GM19238 (cell line): ENCODE results near the gene LAMTOR4.
A peak's percentile ranks its signal among the peaks of the same experiment; 100 is the strongest.
"Not testable (repeated sequence)": the region's sequence is repeated elsewhere in the genome, so short reads cannot be mapped to it uniquely, and the experiment has no call there.

Experiments used
- DNase-seq: peaks from one replicate; pipeline ENCODE4 v3.0.0; 2011; ENCODE audit warnings: low spot score; ENCODE audit not compliant: insufficient read length

The LAMTOR4 gene

GRCh38 chr7:100122568-100122967, 26.1 kb upstream of the LAMTOR4 start:
- DNase-seq = no peak

- no peak for DNase-seq
These were observed 24.2 kb upstream of the LAMTOR4 start for GRCh38 chr7:100124301-100125230.

- DNase-seq = no peak
These were observed 22.3 kb upstream of the LAMTOR4 start for GRCh38 chr7:100126239-100126930.

DNA sequence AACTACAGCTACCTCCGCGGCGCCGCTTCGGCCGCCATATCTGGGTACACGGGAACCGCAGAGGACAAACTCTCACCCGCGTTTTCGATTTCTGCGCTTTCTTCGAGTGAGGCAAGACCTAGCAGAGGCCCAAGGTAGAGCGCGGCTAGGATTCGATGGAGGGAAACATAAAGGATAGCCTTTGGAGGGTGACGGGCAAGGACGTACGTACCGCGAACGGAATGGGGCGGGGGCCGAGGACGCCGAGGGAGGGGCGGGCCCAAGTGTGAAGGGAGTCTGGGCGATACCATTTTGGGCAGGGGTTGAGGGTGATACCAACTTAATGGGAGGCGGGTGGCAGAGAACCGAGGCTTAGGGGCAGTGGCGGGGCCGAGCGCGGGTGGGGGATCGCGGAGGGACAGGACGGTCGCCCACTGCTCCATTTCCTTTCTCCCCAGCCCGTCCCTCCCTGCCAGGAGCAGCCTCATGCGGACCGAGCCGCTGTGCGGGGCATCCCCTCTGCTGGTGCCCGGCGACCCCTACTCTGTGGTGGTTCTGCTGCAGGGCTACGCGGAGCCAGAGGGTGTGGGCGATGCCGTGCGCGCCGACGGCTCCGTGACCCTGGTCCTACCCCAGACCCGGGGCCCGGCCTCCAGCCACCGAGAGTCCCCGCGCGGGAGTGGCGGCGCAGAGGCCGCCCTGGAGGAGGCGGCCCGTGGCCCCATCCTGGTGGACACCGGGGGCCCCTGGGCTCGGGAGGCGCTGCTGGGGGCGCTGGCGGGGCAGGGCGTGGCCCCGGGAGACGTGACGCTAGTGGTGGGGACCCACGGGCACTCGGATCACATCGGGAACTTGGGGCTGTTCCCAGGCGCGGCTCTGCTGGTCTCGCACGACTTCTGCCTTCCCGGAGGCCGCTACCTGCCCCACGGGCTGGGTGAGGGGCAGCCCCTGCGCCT, 21.5 kb upstream of the LAMTOR4 start, which contains the start of gene MBLAC1:
TSS of gene MBLAC1 (plus strand) at position 37 of the 935 bp plus-strand sequence. CDS start at position 466, 429 bp downstream.
- DNase-seq = peak; percentile 75

- DNase-seq = no peak
These were observed 20.7 kb upstream of the LAMTOR4 start for GRCh38 chr7:100127866-100128636.

- DNase-seq = no peak
These were observed 20.1 kb upstream of the LAMTOR4 start for GRCh38 chr7:100128637-100128963.

DNA sequence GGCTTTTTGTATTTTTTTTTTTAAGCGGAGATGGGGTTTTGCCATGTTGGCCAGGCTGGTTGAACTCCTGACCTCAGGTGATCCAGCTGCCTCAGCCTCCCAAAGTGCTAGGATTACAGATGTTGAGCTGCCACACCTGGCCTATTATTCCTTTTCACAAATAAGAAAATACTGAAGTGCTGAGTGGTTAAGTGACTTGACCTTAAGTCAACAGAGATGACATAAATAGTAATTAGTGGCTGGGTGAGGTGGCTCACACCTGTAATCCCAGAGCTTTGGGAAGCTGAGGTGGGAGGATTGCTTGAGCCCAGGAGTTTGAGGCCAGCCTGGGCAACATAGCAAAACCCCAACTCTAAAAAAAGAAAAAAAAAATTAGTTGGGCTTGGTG, 18.5 kb upstream of the LAMTOR4 start:
- not testable (repeated sequence) for DNase-seq

DNA sequence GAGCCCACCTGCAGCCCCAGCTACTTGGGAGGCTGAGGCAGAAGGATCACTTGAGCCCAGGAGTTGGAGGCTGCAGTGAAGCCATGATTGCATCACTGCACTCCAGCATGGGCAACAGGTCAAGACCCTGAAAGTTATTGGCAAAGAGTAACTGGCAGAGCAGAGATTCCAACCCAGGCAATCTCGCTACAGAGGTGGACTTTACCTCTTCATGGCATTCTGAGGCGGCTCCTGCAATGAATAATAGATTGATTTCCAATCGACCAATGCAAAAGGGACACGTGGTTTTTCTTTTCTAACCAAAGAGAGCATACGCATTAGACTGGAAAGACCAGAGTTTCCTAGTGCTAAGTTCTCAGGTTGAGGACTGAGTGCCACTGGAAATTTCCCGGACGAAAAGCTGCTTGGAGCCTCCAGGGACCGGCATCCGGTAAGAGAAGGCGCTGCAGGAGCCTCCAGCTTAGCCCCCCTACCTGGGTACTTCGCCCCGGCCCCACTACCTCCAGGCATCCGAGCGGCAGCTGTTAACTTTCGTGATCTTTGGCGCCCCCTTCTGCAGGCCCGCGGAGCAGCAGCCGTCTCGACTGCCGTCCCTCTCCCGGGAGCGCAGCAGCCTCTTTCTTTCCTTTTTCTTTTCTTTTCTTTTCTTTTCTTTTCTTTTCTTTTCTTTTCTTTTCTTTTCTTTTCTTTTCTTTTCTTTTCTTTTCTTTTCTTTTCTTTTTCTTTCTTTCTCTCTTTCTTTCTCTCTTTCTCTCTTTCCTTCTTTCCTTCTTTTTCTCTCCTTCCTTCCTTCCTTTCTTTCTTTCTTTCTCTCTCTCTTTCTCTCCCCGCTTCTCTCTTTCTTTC, 17.9 kb upstream of the LAMTOR4 start:
- DNase-seq = peak; percentile 71

GRCh38 chr7:100132126-100132525, 16.6 kb upstream of the LAMTOR4 start:
- no peak for DNase-seq

GRCh38 chr7:100132697-100133151, 16.0 kb upstream of the LAMTOR4 start:
- no peak for DNase-seq

DNA sequence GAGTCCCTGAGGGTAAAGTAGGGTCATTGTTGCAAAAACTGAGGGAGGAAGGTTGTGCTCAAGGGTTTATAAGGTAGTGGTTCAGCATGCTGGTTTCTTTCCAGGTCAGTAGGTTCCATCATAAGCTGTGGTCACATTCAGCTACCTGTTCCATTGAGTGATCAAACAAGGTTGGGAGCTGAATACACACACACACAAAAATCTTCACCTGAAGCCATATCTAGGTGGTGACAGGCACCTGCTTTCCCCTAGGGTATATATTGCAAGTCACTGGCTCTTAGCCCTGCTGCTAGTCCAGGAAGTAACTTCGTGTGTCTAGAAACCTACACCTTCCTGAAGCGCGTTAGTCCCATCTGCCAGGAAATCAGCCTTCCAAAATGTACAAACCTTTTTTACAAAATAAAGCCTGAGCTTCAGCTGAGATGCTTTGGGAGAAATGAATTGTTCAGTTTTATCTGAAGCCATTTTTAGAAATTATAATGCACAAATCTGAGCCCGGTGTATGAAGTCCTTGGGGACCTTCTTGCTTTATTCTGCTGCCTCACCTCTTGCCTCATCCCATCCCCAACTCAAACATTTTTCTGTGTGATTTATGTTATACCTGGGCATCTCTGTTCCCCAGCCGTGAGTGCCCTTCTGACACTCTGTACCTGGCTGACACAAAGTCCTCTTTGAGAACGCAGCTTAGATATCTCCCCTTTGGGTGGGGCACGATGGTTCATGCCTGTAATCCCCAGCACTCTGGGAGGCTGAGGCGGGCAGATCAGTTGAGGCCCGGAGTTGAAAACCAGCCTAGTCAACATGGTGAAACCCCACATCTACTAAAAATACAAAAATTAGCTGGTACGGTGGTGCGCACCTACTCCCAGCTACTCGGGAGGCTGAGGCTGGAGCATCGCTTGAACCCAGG, 10.6 kb upstream of the LAMTOR4 start:
- no peak for DNase-seq

DNA sequence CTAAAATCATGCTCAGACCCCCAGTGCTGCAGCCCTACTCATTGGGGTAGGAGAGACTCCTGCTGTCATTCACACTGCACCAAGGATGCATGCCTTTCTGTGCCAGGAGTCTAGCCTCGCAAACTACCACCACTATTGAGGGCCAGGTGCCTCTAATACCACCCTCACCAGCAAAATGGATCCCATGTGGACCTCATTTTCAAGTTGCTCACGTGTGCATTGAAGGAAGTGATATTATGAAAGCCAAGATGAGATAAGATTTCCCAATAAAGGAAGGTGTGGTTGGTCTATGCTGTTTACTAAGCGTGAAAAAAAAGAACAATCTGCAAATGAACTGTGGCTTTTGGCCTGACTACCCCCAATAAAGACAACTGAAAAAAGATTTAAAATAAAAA, 7.2 kb upstream of the LAMTOR4 start:
- no peak for DNase-seq

- DNase-seq = no peak
These were observed 6.3 kb upstream of the LAMTOR4 start for GRCh38 chr7:100142461-100142860.

GRCh38 chr7:100146350-100146749, 2.4 kb upstream of the LAMTOR4 start:
- not testable (repeated sequence) for DNase-seq

GRCh38 chr7:100147278-100147677, 1.4 kb upstream of the LAMTOR4 start:
- DNase-seq = no peak

DNA sequence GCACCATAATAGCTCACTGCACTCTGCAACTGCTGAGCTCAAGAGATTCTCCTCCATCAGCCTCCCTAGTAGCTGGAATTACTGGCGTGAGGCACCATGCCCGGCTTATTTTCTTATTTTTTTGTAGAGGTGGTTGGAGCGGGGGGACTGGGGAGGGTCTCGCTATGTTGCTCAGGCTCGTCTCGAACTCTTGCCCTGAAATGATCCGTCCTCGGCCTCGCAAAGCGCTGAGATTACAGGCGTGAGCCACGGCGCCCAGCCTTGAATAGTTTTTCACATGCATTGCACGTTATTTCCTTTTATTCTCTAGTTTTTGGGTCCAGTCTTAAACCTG, 526 bp upstream of the LAMTOR4 start:
- no peak for DNase-seq

DNA sequence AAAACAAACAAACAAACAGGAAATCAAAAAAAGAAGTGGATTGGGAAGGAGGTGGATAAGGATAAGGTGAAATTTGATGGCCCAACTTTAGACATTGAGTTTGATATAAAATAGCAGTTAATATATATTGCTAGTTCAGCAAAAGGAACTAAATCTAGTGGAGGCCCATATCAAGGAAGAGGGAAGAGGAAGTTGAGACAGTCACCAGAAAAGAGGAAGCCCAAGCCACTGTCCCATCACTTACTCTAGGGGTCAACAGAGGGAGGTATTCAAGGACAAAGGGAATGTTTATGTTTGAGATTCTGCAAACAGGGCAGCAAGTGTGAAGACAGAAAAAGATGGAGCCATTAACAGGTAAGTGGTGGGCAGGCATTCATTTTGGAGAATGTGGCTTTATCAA, 3.7 kb downstream of the LAMTOR4 start:
- no peak for DNase-seq

DNA sequence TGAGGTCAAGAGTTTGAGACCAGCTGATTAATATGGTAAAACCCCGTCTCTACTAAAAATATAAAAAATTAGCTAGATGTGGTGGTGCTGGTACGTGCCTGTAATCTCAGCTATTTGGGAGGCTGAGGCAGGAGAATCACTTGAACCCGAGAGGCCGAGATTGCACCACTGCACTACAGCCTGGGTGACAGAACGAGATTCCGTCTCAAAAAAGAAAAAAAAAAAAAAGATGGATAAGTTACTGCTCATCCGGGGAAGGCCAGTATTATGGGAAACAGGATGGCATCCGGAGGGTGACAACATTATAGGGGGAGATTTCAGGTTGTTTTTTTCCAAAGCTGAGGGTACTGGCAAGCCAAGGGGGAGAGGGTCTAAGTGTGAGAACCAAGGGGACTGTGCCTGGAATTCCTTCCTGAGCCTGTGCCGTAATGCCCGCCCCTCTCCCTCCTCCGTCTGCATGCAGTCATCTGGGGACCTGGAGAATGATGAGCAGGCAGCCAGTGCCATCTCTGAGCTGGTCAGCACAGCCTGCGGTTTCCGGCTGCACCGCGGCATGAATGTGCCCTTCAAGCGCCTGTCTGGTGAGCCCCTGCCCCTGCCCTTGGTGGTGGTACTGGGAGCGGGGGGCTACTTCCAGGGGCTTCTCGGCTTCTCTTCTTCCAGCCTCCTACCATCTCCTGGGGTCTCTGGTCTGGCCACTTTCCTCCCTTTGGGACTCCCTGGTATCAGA, 4.4 kb downstream of the LAMTOR4 start:
- no peak for DNase-seq
